Activated gamma-delta T cell treated with Interleukin-2 at 50 U/mL for 16 hours (primary cell): ENCODE measurements around the gene MED4.
A peak's percentile ranks its signal among the peaks of the same experiment; 100 is the strongest.
"Not testable (repeated sequence)": the region's sequence is repeated elsewhere in the genome, so short reads cannot be mapped to it uniquely, and the experiment has no call there.

Source experiments
- DNase-seq: peaks from one replicate; pipeline ENCODE4 v3.0.0-alpha.2; 2020

The MED4 gene

DNA sequence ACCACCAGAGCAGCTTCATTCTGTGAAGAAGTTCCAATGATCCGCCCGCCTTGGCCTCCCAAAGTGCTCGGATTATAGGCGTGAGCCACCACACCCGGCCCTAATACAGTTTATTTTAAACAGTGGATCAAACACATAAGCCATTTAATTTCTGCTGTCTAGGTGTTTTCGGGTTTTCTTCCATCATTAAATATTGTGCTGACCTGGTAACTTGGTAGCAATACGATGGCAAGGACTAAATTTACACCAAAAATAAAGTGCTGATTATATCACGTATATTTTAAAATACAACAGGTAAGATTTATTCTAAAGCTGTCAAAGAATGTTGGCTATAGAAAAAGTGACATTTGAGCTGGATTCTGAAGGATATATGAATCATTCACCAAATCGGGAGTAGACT lies 1.3 kb downstream of the MED4 start:
- DNase-seq: no peak

DNA sequence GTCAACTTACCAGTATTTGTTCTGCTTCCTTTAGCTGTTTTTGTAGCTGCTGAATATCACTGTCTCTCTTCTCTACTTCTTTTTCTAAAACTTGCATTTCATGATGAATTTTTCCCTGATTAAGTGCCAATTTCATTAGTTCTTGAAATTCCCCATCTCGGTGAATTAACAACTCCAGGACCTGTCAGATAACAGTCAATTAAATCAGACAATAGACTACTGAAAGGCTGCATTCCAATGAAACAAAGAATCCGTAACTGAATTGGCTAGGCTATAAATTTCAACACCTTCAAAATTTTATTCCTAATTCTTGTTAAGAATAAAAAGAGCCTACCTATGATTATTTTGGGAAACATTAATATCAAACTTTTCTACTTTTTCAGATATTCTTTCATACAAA lies 8.6 kb downstream of the MED4 start:
- no peak for DNase-seq

DNA sequence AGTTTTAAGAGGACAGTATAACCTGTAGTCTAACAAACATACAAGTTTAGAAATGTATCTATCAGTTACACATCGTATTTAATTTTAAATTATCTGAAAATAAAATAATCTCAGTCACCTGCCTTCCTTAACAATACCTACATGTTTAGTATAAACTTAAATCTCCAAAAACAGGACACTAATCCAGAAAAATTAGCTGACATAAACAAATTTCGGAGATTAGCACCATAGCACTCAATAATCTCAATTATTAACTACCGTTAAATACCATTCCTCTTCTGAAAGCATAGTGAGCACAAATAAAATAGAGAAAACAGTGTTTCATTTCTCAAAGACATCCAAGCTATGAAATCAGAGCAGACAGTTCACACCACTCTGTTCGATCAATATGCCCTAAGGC lies 13.2 kb downstream of the MED4 start:
- DNase-seq: no peak

DNA sequence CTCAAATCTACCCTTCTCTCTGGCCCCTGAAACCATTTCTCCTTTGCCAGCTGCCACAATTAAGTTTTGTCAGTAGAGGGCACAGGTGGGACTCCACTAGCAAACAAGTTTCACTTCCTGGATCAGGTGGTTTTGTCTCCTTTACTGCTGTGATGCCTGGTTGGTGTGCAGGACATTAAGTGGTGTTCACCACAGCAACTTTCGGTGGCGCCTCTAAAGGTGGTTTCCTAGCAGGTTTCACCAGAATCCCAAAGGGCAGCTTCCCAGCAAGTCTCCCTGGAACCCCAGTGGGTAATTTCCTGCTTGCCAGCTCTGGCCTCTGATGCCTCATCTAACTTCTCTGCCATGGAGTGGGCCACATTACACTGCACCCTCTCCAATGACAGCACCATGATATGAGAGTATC lies 16.6 kb downstream of the MED4 start:
- DNase-seq: no peak

DNA sequence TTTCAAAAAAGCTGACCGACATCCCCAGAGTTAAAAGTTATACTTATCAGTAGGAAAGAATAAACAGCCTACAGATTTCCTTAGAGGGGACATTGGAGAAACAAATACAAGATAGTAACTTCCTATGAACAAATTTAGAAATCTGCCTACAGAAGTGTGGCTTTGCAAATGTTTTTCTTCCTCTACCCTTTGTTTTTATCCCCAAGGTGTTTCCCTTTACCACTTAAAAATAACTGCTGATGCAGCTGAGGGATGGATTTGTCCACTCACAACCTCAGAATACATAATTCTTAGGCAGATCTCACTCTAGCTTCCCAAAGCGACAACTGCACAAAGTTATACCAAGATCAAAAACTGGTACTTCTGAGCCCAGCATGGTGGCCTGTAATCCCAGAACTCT lies 20.9 kb downstream of the MED4 start:
- no peak for DNase-seq

DNA sequence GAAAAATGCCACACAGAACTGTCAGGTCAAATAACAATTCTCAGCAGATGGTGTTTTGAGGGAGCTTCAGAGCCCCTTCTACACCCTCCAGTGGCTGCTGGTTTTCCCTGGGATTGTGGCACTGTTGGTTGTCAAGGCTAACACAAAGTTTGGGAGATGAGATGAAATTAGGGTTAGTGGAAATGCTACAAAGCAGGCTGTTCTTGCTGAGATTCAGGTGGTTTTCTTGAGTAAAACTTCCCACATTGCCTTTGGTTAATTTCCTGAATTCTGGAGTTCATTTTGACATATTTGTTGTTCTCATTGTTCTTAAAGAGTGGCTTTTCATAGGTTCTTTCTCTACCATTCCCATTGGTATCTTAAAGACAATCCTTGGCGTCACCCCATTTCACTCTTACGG lies 22.1 kb downstream of the MED4 start:
- no peak for DNase-seq

DNA sequence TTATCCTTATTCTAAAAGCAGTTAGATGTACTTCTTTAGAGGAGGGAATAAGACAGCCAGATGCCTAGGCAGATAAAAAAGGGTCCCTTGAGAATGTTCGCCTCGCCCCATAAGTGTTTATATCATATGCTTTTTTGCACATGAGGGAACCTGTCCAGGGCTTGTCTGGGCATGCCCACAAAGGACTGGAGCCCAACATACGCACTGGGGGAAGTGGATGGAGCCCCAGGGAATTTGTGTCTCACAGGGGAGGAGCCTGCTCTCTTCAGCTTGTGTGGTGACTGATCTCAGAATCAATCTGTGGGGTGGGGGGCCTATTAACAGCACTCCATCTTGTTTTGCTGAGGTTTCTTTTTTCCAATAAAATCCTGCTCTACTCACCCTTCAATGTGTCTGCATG lies 22.6 kb downstream of the MED4 start:
- no peak for DNase-seq

DNA sequence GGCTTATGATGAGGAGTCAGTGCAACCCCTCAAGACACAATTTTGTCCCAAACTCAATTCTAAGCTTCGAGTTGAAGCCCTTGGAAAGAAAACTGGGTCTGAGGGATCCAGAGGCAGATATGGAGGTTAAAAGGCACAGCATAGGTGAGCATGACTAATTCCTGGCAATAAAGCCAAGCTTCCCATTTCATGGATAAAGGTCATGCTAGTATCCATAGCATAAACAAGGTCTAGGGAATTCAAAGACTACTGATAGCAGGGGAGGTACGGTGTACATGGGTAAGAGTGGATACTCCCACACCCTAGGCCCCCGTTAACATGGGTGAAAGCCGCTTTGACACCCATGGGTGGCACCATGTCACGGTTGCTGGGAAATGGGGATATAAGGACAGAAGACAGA lies 24.0 kb downstream of the MED4 start:
- no peak for DNase-seq

DNA sequence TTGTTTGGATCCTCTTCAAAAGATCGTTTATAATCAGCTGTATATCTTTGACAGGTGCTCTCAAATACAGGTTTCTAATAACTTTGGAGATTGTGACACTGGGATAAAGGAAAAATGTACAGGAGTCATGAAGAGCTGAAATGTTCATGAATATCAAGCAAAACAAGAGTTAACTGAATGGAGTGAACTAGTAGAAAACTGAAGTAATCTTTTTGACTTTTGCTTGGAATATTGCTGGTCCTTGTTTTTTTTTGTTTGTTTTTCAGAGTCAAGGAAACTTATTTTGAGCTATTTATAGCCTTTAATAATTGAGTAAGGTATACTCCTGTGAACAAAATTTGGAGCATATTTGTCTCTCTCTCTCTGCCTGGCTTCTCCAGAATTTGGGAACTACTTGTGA lies 25.3 kb downstream of the MED4 start:
- no peak for DNase-seq

DNA sequence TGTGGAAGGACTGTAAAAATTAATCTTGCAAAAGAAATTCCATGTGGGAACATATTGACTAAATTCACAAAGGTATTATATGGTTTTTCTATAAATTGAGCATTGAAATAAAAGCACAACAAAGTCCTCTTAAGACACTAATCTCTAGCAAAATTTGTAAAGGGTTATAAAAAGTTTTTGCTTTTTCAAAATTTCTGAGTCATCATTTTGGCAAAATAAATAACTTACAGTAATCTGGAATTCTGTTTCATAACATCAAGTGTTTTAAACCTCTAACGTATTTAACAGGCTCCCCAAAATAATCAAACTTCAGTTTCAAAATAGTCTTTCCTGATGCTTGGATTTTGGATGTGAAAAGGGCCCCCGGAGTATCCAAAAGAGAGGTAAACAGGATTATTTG lies 26.0 kb downstream of the MED4 start:
- no peak for DNase-seq

DNA sequence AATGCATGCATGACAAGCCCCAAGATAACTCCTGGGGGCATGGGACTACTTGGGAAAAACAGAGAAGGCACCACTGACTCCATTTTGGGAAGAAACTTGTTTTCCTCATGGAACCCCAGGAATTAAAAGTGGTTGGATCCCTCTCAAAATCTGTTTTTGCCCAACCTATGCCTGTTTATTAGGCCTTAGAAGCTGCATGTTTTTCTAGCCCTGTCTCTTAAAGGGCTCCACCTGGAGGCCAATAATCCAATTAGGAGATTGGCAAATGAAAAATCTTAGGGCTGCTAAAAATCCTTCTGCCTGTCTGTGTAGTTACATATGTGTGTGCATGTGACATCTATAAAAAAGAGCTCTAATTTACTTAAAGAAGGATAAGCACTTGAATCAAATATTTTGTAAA lies 26.9 kb downstream of the MED4 start:
- no peak for DNase-seq

DNA sequence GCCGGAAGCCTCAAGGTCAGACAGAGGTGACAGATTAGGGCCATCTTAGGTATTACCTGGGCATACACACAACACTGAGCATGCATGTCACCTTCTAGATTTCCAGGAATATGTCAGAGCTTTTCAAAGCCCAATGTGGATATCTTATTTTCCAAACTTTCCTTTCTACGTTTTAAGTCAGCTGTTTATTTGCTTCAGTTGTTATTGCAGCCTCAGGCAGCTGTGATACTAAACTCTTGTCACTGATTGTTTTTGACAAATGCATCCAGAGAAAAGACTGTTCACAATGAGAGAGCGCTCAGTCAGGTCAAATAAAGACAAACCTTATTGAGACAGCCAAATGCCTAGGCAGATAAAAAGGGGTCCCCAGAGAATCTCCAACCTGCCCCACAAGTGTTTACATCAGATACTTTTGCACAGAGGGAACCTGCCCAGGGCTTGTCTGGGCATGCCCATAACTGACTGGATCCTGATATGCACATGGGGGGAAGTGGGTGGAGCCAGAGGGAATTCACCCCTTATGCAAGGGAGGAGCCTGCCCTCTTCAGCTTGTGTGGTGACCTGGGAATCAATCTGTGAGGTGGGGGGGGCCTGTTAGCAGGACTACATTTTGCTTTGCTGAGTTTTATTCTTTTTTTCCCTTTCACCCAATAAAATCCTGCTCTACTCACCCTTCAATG lies 28.5 kb downstream of the MED4 start:
- no peak for DNase-seq

DNA sequence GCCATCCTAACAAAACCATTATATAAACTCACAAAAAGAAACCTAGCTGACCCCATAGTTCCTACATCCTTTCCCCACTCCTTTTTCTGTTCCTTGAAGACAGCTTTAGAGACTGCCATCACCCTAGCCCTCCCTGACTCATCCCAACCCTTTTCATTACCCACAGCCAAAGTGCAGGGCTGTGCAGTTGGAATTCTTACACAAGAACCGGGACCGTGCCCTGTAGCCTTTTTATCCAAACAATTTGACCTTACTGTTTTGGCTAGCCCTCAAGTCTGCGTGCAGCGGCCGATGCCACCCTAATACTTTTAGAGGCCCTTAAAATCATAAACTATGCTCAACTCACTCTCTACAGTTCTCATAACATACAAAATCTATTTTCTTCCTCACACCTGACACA lies 35.0 kb downstream of the MED4 start:
- not testable (repeated sequence) for DNase-seq

DNA sequence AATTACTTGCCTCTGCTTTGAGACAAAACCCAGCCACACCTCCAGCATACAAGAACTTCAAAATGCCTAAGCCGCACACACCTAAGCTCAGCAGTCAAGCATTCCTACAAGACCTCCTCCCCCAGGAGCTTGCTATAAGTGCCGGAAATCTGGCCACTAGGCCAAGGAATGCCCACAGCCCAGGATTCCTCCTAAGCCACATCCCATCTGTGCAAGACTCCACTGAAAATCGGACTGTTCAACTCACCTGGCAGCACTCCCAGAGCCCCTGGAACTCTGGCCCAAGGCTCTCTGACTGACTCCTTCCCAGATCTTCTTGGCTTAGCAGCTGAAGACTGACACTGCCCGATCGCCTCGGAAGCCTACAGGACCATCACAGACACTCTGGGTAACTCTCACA lies 36.4 kb downstream of the MED4 start:
- DNase-seq: not testable (repeated sequence)

DNA sequence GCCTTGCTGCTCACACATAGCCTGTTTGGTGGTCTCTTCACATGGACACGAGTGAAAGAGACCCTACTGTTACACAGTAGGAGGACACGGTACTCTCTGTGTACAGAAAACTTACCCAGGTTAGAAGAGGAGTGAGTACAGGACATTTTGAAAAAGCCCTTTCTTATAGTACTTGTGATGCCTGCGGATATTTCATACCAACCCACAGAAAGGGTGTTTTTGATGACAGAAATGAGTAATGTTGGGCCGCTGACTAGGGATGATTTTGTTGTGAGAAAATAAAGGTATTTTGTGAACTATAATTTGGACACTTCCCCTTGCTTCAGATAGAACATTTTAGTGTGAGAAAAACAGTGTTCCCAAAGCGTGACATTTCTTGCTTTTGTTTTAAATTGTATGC lies 39.2 kb downstream of the MED4 start:
- no peak for DNase-seq

DNA sequence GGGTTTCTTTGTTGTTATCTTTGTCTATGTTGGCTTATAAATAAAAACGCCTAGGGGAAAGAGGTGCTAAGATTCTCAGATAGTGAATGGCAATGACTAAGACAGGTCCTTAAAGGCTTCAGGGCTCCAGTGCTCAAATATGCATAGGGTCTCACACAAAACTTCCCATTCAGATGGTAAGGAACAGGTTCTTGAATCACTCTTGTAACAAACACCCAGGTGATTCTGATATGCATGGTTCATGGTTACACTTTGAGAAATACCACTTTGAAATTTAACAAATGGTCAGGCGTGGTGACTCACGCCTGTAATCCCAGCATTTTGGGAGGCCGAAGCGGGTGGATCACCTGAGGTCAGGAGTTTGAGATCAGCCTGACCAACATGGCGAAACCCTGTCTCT lies 40.3 kb downstream of the MED4 start:
- no peak for DNase-seq

DNA sequence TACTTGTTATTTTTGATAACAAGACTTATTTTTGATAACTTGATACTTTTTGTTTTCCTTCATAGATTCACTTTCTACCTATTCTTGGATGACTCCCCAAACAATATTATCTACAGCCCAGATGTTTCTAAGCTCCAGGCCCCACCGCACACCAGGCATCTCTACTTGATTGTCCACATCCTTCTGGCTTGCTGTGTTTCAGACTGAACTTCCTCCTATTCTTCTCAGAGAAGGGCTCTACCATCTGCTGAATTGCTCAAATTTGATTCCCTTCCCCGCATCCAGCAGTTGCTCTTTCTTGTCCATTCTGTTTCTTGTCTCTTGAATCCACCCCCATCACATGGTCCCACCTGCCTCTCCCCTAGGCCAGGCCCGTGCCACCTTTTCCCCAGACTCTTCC lies 44.4 kb downstream of the MED4 start:
- no peak for DNase-seq

DNA sequence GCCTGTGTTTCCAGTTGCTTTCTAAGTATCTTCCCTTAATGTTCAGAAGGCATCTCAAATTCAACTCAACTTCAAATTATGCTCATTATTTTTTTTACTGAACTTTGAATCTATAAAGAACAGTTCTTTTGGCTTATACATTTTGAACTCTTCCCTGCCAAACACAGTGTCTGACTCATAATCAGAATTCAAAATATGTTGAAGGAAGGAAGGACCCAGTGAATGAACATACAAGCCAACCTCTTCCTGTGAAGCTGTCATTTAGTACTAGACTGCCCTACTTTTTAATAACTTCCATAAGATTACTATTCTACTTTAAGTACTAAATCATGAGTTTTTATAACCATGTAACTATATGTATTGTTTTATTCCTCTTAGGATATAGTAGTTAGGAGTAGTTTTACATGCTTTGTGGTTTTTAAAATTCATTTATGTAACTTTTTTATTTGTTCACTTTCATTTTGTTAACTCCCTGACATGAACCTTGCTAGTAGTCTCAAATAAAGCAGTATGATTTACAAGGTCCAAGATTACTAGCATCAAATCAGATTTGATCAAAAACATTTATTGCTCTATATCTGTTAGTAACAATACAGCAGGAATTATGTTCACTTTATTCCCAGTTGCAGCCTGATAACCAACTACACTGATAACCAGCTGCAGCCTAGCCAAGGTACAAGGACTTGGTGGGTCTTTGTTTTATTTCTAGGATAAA lies 51.0 kb downstream of the MED4 start:
- no peak for DNase-seq

DNA sequence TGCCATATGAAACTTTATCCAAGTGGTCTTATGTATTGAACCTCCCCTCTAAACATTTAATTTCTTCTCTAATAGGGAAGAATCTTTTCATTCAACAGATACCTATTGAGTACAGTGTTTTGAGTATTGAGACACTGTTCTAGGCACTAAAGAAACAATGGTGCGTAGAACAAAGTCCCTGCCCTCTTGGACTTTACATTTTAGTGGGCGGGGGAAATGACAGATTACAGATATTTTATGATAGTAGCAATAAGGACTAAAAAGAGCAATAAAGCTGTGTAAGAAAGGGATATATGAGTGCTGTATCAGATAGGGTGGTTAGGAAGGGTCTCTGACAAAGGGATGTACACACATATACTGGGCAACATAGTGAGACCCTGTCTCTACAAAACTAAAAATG lies 52.0 kb downstream of the MED4 start:
- DNase-seq: no peak

DNA sequence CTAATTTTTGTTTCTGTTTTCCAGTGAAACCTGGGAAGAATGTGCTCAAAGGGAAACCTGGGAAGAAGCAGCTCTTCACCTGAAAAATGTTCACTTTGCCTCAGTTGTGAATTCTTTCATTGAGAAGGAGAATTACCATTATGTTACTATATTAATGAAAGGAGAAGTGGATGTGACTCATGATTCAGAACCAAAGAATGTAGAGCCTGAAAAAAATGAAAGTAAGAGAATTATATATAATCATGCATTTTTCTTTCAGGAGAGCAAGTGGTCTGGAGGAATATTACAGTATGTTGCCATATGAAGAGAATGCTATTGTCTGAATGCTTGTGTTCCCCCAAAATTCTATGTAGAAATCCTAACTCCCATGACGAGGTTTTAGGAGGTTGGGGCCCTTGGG lies 54.0 kb downstream of the MED4 start:
- no peak for DNase-seq

DNA sequence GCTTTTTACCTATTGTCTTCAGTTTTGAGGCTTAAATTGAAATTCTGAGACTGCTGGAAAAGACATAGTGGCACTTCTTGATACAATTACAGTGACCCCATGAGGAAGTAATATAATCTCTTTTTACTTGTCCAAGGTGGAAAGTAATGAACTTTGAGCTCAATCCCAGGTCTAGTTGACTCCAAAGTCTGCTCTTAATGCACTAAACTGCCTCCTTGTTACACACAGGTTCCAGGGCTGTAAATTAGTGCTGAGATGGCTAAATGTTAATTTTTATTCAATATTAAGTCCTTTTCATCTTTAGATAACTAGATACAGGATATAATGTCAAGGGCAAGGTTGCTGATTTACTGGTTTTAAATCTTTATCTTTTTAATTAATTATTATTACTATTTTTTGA lies 54.9 kb downstream of the MED4 start:
- DNase-seq: no peak

DNA sequence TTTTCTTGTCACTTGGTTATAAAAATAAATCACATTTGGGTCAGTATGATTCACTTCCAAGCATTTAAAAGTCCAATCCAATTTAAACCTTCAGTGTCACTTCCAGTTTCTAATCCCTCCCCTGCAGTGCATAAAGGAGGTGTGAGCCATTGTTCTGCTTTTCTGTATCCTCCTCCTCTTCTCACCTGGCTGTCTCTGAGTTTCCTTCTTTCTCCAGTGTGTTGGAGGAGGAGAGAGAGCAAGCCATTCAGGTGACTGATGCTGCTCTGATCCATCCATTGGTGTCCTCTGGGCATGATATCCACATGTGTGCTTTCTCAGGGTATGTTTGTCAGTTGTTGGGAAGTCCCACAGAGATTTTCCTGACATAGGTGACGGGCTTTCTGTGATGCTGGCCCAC lies 56.1 kb downstream of the MED4 start:
- no peak for DNase-seq

DNA sequence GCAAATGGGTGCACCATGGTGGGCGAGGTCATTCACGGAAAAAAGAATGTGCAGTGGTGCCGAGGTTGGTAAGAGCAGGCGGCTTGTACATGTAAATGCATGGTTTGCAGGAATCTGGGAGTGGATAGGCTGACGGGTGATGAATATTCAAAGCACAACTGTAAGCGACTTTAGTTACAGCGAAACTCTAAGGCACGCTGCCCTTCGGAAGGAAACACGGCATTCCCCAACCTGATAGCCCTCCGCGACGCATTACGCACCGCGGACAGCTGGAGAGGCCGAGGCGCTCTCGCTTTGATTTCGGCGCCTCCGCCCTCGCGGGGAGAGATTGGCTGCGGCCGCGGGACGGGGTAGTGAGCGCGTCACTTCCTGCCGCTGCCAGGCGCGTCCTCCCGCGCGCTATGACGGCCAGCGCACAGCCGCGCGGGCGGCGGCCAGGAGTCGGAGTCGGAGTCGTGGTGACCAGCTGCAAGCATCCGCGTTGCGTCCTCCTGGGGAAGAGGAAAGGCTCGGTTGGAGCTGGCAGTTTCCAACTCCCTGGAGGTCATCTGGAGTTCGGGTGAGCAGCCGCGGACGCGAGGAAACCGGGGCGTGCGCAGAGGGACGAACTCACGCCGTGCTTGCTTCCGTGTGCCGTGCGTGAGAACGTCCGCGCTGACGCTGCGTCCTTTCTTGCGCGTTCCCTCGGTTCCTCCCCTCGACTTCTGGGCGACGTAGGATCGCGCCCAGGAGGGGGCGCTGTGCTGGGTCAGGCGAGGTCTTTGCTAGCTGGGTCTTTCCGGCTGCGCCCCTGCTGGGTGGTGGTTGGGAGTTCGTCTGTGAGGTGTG lies 57.3 kb downstream of the MED4 start, which contains the start of gene NUDT15:
Gene NUDT15 (plus strand): TSS at position 381 of the 828 bp plus-strand sequence. CDS start 21 bp downstream, at position 402.
- peak; percentile 95 for DNase-seq

DNA sequence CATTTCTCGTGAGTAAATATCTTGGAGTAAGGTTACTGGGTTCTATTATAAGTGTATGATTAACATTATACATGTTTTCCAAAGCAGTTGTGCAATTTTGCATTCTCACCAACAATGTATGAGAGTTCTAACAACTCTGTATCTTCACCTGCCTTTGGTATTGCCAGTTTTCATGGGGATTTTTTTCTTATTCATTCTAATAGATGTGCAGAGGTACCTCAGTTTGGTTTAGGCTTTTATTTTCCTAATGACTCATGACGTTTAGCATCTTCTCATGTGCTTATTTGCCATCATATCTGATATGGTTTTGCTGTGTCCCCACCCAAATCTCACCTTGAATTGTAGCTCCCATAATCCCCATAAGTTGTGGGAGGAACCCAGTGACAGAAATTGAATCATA lies 65.0 kb downstream of the MED4 start:
- DNase-seq: no peak
